SK-N-SH treated with all-trans-retinoic acid at 6 μM for 48 hours (cell line): ENCODE results near the gene TOP2B.

ENCODE experiments used
- ATAC-seq: fragments of 200-7000 bp; cut with Tn5 transposase; 3 replicates; pipeline ENCODE4 v1.9.1; 2020; ENCODE audit warnings: mild to moderate bottlenecking, moderate library complexity
- ARNTL ChIP-seq: fragments of 450-650 bp; formaldehyde crosslinking; IDR thresholded peaks from 2 replicates; pipeline ENCODE4 v1.5.0; 2020; ENCODE audit warnings: low read depth, mild to moderate bottlenecking, moderate library complexity, borderline replicate concordance
- CSDC2 ChIP-seq: fragments of 250-450 bp; sonication (Bioruptor Pico); IDR thresholded peaks from 2 replicates; pipeline ENCODE4 v1.5.0; 2020; ENCODE audit warnings: mild to moderate bottlenecking, moderate library complexity
- ESRRG ChIP-seq: fragments of 250-450 bp; sonication (Bioruptor Pico); IDR thresholded peaks from 2 replicates; pipeline ENCODE4 v1.6.1; 2021; ENCODE audit warnings: mild to moderate bottlenecking
- GLIS3 ChIP-seq: fragments of 250-450 bp; sonication (Bioruptor Pico); IDR thresholded peaks from 2 replicates; pipeline ENCODE4 v1.5.0; 2020; ENCODE audit warnings: mild to moderate bottlenecking, moderate library complexity
- OSR1 ChIP-seq: fragments of 250-450 bp; sonication (Bioruptor Pico); IDR thresholded peaks from 2 replicates; pipeline ENCODE4 v1.8.0; 2022; ENCODE audit warnings: moderate library complexity, mild to moderate bottlenecking, inconsistent platforms
- PPARA ChIP-seq: fragments of 250-450 bp; sonication (Bioruptor Pico); IDR thresholded peaks from 2 replicates; pipeline ENCODE4 v1.5.0; 2020; ENCODE audit warnings: mild to moderate bottlenecking, borderline replicate concordance
- RARB ChIP-seq: fragments of 250-450 bp; sonication (Bioruptor Pico); IDR thresholded peaks from 2 replicates; pipeline ENCODE4 v1.8.0; 2021; ENCODE audit warnings: mild to moderate bottlenecking, moderate library complexity
- TCF4 ChIP-seq: fragments of 250-450 bp; sonication (Bioruptor Pico); IDR thresholded peaks from 2 replicates; pipeline ENCODE4 v1.8.0; 2021; ENCODE audit warnings: mild to moderate bottlenecking, moderate library complexity, borderline replicate concordance
- ZC3H10 ChIP-seq: fragments of 250-450 bp; sonication (Bioruptor Pico); IDR thresholded peaks from 2 replicates; pipeline ENCODE4 v1.5.1; 2021; ENCODE audit warnings: mild to moderate bottlenecking, moderate library complexity
- ZFP30 ChIP-seq: fragments of 450-650 bp; formaldehyde crosslinking; IDR thresholded peaks from 2 replicates; pipeline ENCODE4 v1.5.0; 2022; ENCODE audit warnings: mild to moderate bottlenecking, moderate library complexity
- ZNF565 ChIP-seq: fragments of 450-650 bp; formaldehyde crosslinking; conservative IDR thresholded peaks from 2 replicates; pipeline ENCODE4 v1.5.0; 2020; ENCODE audit warnings: low read depth, mild to moderate bottlenecking, moderate library complexity
- ZNF70 ChIP-seq: fragments of 450-650 bp; formaldehyde crosslinking; IDR thresholded peaks from 2 replicates; pipeline ENCODE4 v1.5.0; 2020; ENCODE audit warnings: mild to moderate bottlenecking, moderate library complexity
- ZNF8 ChIP-seq: fragments of 450-650 bp; formaldehyde crosslinking; IDR thresholded peaks from 2 replicates; pipeline ENCODE4 v1.5.0; 2020; ENCODE audit warnings: mild to moderate bottlenecking, moderate library complexity
- TF ChIP-seq, protein P1 (sequence below): fragments of 250-450 bp; sonication (Bioruptor Pico); IDR thresholded peaks from 2 replicates; pipeline ENCODE4 v1.5.1; 2021; ENCODE audit warnings: mild to moderate bottlenecking, moderate library complexity
- TF ChIP-seq, protein P2 (sequence below): fragments of 250-450 bp; sonication (Bioruptor Pico); IDR thresholded peaks from 2 replicates; pipeline ENCODE4 v1.8.0; 2021; ENCODE audit warnings: low read depth, mild to moderate bottlenecking, moderate library complexity, borderline replicate concordance
- TF ChIP-seq, protein P3 (sequence below): fragments of 250-450 bp; sonication (Bioruptor Pico); IDR thresholded peaks from 2 replicates; pipeline ENCODE4 v1.8.0; 2020; ENCODE audit warnings: mild to moderate bottlenecking, moderate library complexity, borderline replicate concordance
- TF ChIP-seq, protein P4 (sequence below): fragments of 250-450 bp; sonication (Bioruptor Pico); IDR thresholded peaks from 2 replicates; pipeline ENCODE4 v1.5.0; 2020; ENCODE audit warnings: mild to moderate bottlenecking, moderate library complexity

TOP2B gene

DNA sequence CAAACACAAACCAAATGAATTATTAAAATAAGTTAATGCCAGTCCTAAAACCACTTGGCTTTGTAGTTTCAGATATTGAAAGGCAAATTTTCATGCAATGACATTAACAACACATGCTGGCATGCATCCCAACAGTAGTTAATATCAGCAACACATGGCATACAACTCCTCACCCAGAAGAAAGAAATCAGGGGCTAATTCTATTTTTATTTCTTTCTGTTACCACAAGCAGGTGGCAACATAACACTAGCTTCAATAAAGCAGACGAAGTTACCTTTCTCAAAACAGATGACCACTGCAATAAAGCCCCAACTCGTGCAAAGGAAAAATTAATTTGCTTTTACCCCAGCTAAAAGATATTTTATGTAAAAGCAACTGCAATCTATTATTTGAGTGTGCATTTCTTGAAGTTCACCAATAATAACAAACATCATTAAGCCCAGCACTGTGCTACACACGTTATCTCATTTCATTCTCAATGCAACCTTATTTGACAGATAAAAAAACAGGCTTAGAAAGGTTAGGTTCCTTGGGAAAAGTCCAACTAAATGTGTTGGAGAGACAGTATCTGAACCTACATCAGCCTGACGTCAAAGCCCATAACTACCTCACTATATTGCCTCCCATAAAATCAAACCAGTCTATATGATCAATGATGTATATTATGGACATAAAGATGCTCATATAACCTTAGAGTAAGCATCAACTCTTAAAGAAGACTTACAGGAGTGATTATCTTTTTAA is 2.8 kb downstream of the TOP2B start:
- TF ChIP-seq, protein P1, sequence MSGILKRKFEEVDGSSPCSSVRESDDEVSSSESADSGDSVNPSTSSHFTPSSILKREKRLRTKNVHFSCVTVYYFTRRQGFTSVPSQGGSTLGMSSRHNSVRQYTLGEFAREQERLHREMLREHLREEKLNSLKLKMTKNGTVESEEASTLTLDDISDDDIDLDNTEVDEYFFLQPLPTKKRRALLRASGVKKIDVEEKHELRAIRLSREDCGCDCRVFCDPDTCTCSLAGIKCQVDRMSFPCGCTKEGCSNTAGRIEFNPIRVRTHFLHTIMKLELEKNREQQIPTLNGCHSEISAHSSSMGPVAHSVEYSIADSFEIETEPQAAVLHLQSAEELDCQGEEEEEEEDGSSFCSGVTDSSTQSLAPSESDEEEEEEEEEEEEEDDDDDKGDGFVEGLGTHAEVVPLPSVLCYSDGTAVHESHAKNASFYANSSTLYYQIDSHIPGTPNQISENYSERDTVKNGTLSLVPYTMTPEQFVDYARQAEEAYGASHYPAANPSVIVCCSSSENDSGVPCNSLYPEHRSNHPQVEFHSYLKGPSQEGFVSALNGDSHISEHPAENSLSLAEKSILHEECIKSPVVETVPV (CRISPR knock-in tag): no peak
- TF ChIP-seq ESRRG (CRISPR knock-in tag) (no peak), ZNF8 (no peak), TCF4 (no peak), GLIS3 (CRISPR knock-in tag) (no peak), ZC3H10 (no peak), RARB (CRISPR knock-in tag) (no peak), ARNTL (CRISPR knock-in tag) (no peak)
- TF ChIP-seq, protein P2, sequence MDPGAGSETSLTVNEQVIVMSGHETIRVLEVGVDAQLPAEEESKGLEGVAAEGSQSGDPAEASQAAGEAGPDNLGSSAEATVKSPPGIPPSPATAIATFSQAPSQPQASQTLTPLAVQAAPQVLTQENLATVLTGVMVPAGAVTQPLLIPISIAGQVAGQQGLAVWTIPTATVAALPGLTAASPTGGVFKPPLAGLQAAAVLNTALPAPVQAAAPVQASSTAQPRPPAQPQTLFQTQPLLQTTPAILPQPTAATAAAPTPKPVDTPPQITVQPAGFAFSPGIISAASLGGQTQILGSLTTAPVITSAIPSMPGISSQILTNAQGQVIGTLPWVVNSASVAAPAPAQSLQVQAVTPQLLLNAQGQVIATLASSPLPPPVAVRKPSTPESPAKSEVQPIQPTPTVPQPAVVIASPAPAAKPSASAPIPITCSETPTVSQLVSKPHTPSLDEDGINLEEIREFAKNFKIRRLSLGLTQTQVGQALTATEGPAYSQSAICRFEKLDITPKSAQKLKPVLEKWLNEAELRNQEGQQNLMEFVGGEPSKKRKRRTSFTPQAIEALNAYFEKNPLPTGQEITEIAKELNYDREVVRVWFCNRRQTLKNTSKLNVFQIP (CRISPR knock-in tag): no peak
- TF ChIP-seq, all 23 proteins: peak for 0
- no peak for ATAC-seq

DNA sequence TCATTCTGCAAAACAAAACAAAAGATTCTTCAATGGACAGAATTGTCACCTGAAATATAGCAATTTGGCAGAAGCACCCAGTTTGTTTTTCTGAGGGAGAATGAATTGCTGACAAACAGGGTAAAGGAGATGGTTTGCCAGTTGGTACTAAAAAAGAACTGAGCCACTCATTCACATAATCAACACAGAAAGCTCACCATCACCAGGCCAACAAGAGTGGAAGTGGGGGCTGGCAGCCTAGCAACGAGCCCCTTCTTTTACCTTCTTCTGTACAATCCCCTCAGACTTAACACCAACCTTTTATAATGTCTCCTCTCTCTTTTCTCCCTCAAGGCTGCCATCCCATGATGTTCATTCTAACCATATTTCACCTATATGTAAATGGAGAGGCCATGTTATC is 5.9 kb downstream of the TOP2B start:
- peak; percentile 30; the same call in 1 of the 2 replicates for TF ChIP-seq ZNF70 (CRISPR knock-in tag)
- no peak for TF ChIP-seq ZNF565 (CRISPR knock-in tag)
- ATAC-seq: no peak

DNA sequence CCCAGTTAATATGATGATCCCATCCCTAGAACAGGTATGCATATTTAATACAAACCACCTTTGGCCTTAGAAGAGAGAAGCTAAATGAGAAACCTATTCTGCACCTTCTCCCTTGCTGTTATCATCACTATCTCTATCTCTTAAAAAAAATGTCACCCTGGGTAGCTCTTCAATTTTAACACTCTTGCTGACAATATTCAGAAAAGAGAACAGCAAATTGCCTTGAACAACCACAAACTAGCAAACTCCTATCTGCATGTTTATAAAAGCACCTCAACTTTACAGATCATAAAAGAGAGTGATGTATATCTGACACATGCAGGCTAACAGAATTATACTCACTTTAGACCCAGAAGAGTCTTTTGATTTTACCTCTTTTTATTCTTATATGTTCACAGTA is 7.4 kb downstream of the TOP2B start:
- ATAC-seq: no peak
- TF ChIP-seq ZFP30 (no peak), RARB (CRISPR knock-in tag) (no peak), ARNTL (CRISPR knock-in tag) (no peak), PPARA (CRISPR knock-in tag) (no peak), ZNF565 (CRISPR knock-in tag) (no peak), CSDC2 (CRISPR knock-in tag) (no peak), ZC3H10 (no peak), OSR1 (CRISPR knock-in tag) (no peak), ZNF8 (no peak)
- TF ChIP-seq, protein P2 (CRISPR knock-in tag): no peak
- TF ChIP-seq, protein P3, sequence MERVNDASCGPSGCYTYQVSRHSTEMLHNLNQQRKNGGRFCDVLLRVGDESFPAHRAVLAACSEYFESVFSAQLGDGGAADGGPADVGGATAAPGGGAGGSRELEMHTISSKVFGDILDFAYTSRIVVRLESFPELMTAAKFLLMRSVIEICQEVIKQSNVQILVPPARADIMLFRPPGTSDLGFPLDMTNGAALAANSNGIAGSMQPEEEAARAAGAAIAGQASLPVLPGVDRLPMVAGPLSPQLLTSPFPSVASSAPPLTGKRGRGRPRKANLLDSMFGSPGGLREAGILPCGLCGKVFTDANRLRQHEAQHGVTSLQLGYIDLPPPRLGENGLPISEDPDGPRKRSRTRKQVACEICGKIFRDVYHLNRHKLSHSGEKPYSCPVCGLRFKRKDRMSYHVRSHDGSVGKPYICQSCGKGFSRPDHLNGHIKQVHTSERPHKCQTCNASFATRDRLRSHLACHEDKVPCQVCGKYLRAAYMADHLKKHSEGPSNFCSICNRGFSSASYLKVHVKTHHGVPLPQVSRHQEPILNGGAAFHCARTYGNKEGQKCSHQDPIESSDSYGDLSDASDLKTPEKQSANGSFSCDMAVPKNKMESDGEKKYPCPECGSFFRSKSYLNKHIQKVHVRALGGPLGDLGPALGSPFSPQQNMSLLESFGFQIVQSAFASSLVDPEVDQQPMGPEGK (CRISPR knock-in tag): no peak
- TF ChIP-seq, protein P1 (CRISPR knock-in tag): no peak
- TF ChIP-seq, protein P4, sequence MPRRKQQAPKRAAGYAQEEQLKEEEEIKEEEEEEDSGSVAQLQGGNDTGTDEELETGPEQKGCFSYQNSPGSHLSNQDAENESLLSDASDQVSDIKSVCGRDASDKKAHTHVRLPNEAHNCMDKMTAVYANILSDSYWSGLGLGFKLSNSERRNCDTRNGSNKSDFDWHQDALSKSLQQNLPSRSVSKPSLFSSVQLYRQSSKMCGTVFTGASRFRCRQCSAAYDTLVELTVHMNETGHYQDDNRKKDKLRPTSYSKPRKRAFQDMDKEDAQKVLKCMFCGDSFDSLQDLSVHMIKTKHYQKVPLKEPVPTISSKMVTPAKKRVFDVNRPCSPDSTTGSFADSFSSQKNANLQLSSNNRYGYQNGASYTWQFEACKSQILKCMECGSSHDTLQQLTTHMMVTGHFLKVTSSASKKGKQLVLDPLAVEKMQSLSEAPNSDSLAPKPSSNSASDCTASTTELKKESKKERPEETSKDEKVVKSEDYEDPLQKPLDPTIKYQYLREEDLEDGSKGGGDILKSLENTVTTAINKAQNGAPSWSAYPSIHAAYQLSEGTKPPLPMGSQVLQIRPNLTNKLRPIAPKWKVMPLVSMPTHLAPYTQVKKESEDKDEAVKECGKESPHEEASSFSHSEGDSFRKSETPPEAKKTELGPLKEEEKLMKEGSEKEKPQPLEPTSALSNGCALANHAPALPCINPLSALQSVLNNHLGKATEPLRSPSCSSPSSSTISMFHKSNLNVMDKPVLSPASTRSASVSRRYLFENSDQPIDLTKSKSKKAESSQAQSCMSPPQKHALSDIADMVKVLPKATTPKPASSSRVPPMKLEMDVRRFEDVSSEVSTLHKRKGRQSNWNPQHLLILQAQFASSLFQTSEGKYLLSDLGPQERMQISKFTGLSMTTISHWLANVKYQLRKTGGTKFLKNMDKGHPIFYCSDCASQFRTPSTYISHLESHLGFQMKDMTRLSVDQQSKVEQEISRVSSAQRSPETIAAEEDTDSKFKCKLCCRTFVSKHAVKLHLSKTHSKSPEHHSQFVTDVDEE: no peak
